Measurements from ENCODE around the gene ACAP3. TPM values are rescaled to one million over a fixed set of nuclear protein-coding genes. Genes with fewer than 3 reads are reported as not detected.
A peak's percentile ranks its signal among the peaks of the same experiment; 100 is the strongest.

Gene ACAP3
- total RNA-seq (2014; rRNA removed; shearing (Covaris generic); ENCODE audit: low replicate concordance): 35.9 and 50.2 TPM in 2 replicates

GRCh38 chr1:1307923-1308755, at the start of gene ACAP3, which contains the start of gene PUSL1:
TSS of gene ACAP3 (minus strand) at chr1:1307930. CDS start at chr1:1307815, 115 bp downstream.
TSS of gene PUSL1 (plus strand) at chr1:1308597. CDS start at chr1:1308644, 47 bp downstream.
- in situ Hi-C loops (cut with HindIII; ENCODE audit: low pct_unique_long_range_greater_than_20kb, low sequenced_read_pairs): no loop called here
- DNase-seq (ENCODE audit: low read depth): peak; percentile 93

GRCh38 chr1:1356796-1357401, 49.2 kb upstream of the ACAP3 start:
- in situ Hi-C loops (cut with HindIII; ENCODE audit: low pct_unique_long_range_greater_than_20kb, low sequenced_read_pairs): no loop called here
- no peak for DNase-seq (ENCODE audit: low read depth)

GRCh38 chr1:1356166-1356795, 48.6 kb upstream of the ACAP3 start:
- in situ Hi-C loops (cut with HindIII; ENCODE audit: low pct_unique_long_range_greater_than_20kb, low sequenced_read_pairs): no loop called here
- no peak for DNase-seq (ENCODE audit: low read depth)

GRCh38 chr1:1355416-1355815, 47.7 kb upstream of the ACAP3 start:
- DNase-seq (ENCODE audit: low read depth): no peak

GRCh38 chr1:1354271-1355247, 46.8 kb upstream of the ACAP3 start:
- in situ Hi-C loops (cut with HindIII; ENCODE audit: low pct_unique_long_range_greater_than_20kb, low sequenced_read_pairs): no loop called here
- no peak for DNase-seq (ENCODE audit: low read depth)

More at GRCh38 chr1:1355416-1355815, 47.7 kb upstream of the ACAP3 start:
- in situ Hi-C loops (cut with HindIII; ENCODE audit: low pct_unique_long_range_greater_than_20kb, low sequenced_read_pairs): no loop called here

- in situ Hi-C loops (cut with HindIII; ENCODE audit: low pct_unique_long_range_greater_than_20kb, low sequenced_read_pairs): no loop called here
- no peak for DNase-seq (ENCODE audit: low read depth)
Observed at GRCh38 chr1:1353389-1354151, 45.8 kb upstream of the ACAP3 start.

GRCh38 chr1:1352786-1353388, 45.2 kb upstream of the ACAP3 start:
- DNase-seq (ENCODE audit: low read depth): no peak
- in situ Hi-C loops (cut with HindIII; ENCODE audit: low pct_unique_long_range_greater_than_20kb, low sequenced_read_pairs): no loop called here

- in situ Hi-C loops (cut with HindIII; ENCODE audit: low pct_unique_long_range_greater_than_20kb, low sequenced_read_pairs): no loop called here
- no peak for DNase-seq (ENCODE audit: low read depth)
Observed at GRCh38 chr1:1351511-1352427, 44.0 kb upstream of the ACAP3 start.

GRCh38 chr1:1349256-1350012, 41.7 kb upstream of the ACAP3 start, which contains the start of gene DVL1:
TSS of gene DVL1 (minus strand) at chr1:1349418. CDS start at chr1:1349065, 353 bp downstream.
- peak; percentile 41 for DNase-seq (ENCODE audit: low read depth)
- in situ Hi-C loops (cut with HindIII; ENCODE audit: low pct_unique_long_range_greater_than_20kb, low sequenced_read_pairs): no loop called here

- no peak for DNase-seq (ENCODE audit: low read depth)
- in situ Hi-C loops (cut with HindIII; ENCODE audit: low pct_unique_long_range_greater_than_20kb, low sequenced_read_pairs): no loop called here
Observed at GRCh38 chr1:1348420-1349255, 40.9 kb upstream of the ACAP3 start.

GRCh38 chr1:1347663-1348419, 40.1 kb upstream of the ACAP3 start:
- peak; percentile 61 for DNase-seq (ENCODE audit: low read depth)
- in situ Hi-C loops (cut with HindIII; ENCODE audit: low pct_unique_long_range_greater_than_20kb, low sequenced_read_pairs): no loop called here

- DNase-seq (ENCODE audit: low read depth): no peak
- in situ Hi-C loops (cut with HindIII; ENCODE audit: low pct_unique_long_range_greater_than_20kb, low sequenced_read_pairs): no loop called here
Observed at GRCh38 chr1:1347026-1347595, 39.4 kb upstream of the ACAP3 start.

GRCh38 chr1:1346501-1346890, 38.8 kb upstream of the ACAP3 start:
- DNase-seq (ENCODE audit: low read depth): no peak
- in situ Hi-C loops (cut with HindIII; ENCODE audit: low pct_unique_long_range_greater_than_20kb, low sequenced_read_pairs): no loop called here

All from Caki2 (cell line).